CD4-positive, alpha-beta T cell treated with Interleukin-6 for 4 hours (primary cell): ENCODE results near the gene GNA12.
"Not testable (repeated sequence)": the region's sequence is repeated elsewhere in the genome, so short reads cannot be mapped to it uniquely, and the experiment has no call there.

Experiments used
- DNase-seq: peaks from one replicate; pipeline ENCODE4 v3.0.0-alpha.2; 2020; ENCODE audit warnings: mixed read lengths

Gene GNA12

GRCh38 chr7:2725178-2726105, 118.7 kb downstream of the GNA12 start:
- DNase-seq = no peak

DNA sequence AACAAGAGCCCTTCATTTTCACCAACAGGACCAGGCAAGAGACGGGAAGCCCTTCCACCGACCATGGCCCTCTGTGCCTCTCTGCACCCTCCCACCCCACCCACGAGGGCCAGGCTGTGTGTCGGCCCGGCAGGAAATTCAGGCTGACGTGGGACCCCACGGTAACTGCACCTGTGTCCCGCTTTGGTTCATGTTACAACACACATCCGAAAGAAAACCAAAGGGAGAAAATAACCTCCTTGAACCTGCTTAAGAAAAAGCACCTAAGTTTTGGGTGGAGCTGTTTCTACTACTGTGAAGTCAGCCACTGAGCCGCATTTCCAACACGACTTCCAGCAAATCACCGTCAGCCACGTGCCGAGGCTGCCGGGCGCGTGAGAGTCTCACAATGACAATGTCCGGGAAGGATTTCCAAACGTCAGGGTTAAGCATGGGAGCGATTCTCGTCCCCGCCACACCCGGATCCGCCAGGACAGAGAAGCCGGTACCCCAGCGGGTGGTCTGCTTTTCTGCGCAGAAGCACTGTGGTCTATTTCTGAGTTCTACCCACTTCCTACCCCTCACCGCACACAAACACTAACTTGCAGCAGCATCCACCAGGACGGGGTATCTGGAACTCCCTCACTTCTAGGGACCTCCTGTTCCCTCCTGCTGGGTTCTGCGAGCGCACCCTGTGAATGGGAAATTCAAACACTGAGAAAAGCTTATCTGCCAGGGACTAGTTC, 119.5 kb downstream of the GNA12 start:
- DNase-seq = no peak

- DNase-seq = not testable (repeated sequence)
These were observed 120.1 kb downstream of the GNA12 start for GRCh38 chr7:2724036-2724435.

DNA sequence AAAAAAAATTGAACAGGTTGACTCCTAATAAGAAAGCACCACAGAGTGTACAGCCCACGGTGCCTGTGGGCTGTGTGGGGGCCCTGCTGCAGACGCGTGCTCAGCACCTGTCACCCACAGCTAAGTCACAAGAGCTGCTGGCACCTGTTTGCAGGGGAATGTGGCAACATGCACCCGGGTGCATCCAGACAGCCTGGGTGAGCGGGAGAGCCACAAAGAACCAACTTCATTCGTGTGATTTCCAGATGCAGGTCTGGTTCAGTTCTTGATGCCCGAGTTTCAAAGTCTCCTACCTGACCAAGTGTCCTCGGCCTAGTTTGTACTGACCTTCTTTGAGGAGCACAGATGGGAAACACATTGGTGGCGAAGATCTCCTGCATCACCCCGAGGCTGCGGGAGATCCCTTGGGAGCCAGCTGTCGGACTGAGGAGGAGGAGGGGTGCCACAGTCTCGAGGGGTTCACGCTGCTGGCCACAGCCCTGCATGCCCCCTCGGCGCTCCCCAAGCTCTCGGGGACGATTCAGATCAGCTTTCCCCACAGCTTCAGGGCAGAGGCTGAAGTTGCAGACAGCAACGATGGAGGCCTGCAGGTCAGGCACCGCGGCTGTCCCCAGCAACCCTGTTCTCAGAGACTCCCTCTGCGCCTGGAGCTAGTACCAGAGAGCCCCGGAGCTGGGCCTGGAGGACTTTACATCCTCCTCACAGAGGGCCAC, 120.8 kb downstream of the GNA12 start:
- DNase-seq = no peak

DNA sequence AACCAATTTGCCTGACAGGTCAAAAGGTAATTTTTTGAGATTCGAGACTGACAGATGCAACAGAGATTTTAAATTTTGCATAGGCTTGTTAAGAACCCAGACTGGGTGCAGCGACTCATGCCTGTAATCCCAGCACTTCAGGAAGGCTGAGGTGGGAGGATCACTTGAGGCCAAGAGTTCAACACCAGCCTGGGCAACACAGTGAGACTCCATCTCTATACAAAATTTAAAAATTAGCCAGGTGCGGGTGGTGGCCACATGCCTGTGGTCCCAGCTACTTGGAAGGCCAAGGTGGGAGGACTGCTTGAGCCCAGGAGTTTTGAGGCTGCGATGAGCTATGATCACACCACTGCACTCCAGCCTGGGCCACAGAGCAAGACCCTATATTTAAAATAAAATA, 121.5 kb downstream of the GNA12 start:
- no peak for DNase-seq

DNA sequence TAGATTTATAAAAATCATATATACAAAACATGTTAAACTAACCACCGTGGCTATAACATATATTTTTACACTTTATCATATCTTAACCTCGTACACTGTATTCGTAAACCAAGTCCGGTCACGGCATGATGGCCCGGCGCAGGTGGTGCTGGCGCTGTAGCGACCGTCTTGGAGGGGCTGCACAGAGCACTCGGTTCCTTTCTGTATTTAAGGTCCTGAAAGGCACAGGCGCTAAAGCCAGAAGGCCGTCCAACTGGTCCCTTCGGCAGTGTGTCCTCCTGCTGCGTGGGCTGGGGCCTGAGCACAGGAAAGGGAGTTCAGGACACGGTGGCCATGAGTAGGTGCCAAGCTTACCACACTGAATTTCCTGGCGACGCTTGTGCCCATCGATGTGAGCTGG, 122.3 kb downstream of the GNA12 start:
- no peak for DNase-seq

GRCh38 chr7:2720024-2720423, 124.1 kb downstream of the GNA12 start:
- DNase-seq = peak; percentile 24

DNA sequence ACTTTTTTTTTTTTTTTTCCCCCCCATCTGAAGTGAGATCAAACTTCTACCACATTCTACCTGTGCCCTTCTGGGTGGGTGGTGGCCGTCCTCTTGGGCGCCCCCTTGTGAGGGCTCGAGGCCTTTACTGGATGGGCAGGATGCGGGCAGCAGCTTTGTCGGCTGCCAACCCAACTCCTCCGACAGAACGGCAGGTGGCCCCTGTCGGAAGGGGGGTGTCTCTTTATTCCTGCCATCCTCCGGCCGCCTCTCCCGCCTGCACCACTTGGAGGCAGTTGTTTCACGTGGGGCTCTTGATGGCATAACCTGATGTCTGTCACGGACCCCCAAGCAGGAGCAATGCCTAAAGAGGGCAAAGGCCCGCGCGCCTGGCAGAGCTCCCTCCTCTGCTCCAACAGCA, 125.1 kb downstream of the GNA12 start:
- peak; percentile 78 for DNase-seq

DNA sequence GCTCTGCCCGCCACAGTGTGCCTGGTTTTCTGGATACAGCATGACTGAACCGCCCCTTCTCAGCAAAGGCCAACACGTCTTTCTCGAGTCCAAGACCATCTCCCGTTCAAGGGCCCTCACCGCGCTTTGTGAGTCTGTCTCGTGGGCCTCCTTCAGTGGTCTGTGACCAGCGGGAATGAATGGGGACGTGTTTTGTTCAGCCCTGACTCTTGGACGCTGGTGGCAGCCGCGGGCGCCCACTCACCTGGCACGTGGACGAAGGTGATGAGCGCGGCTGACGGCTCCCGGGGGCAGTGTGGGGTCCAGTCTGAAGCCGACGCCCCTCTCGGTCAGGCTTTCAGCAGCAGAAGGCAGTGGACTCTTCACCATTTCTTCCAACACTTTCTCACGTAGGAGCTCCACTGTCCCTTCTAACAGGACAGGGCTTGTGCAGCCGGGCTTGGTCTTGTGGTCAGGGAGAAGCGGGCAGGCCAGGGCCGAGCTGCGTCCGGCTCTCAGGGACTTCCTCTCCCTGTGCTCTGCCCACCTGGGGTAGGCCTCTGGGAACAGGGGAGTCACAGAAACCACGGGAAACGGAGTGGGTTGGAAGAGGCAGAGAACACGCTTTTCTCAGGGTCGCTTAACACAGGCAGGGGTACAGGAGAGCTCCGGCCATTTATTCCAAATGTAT, 125.7 kb downstream of the GNA12 start:
- no peak for DNase-seq

GRCh38 chr7:2717293-2718261, 126.5 kb downstream of the GNA12 start:
- peak; percentile 55 for DNase-seq

GRCh38 chr7:2716906-2717292, 127.2 kb downstream of the GNA12 start:
- DNase-seq = no peak

DNA sequence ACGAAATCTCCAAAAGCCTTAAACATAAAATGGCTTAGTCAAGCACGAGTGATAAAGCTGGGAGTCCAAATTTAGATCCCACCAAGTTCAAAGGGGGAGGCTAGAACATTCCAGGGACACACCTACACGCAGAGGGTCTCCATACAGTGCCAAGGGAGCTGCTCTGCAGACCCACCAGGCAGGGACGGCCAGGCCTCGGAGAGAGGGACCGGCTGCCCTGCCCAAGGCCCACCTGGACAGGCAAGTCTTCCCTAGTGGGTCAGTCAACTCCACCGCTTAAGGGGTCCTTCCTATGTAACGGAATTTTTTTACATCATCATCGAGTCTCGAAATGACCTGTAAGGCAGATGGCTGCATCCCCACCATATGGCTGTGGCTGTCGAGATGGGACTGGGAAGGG, 127.6 kb downstream of the GNA12 start:
- DNase-seq = no peak

- peak; percentile 47 for DNase-seq
These were observed 128.5 kb downstream of the GNA12 start for GRCh38 chr7:2715341-2716231.

DNA sequence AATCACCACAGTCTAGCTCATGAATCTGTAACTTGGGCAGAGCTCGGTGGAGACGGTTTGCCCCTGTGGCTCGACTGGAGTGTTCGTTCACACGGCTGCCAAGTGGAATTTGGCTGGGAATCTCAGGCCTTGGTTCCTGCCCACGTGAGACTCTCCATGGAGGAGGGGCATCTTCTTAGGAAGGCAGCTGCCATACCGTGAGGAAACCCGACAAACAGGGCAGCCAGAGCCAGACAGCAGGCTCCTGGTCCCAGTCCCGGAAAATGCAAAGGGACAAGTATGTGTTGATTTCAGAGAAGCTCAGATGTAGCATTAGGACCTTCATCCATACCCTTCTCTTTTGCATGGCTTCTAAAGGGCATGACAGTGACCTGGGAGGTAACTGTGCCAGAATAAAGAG, 129.5 kb downstream of the GNA12 start:
- DNase-seq = no peak

- DNase-seq = no peak
These were observed 130.1 kb downstream of the GNA12 start for GRCh38 chr7:2713978-2714377.

DNA sequence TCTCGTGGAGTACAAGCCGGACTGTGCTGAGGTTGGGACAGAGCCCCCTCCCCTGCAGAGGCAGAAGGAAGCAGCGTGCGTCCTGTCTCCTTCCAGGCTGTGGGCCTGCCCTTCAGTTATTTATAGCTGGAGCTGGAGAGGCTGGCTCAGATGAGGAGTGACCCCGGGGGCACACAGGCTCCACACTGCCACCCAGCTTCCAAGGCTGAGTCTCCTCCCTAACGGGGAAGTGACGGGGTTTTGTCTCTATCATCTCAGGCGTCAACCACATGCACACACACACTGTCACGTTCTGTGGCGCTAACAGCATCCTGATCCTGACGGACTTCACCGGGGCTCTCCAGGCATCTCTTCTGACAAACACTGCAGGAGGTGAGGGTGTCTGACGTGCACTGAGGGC, 130.7 kb downstream of the GNA12 start:
- no peak for DNase-seq

- DNase-seq = no peak
These were observed 132.0 kb downstream of the GNA12 start for GRCh38 chr7:2711895-2712675.

DNA sequence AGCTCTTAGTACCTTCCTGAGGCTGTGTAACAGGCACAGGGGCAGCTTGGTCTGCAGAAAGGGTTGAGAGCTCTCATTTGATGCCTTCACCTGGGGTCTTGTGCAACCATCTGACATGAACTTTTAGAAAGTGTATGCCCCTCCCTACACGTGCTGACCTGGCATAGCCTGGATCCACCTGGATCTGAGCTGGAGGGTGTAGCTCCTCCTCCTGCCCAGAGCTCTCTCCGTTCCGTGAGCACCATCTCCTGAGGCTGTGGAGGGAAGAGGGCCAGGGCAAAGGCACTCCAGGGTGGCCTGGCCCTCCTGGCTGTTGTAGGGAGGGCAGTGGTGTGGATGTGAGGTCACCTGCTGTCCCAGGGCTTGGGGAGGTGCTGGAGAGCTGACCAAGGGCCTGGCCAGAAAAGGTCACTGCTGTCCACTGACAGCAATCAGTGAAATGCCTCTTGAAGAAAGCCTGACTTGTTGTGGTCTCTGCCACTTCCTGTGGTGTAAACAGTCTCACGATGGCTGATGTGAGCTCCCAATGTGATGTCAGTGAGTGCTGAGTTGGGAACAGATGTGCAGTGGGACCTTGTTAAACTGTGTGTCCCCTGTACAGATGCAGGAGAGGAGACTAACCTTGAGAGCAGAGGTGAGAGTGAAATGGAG, 133.1 kb downstream of the GNA12 start:
- DNase-seq = peak; percentile 54

- DNase-seq = peak; percentile 57
These were observed 133.8 kb downstream of the GNA12 start for GRCh38 chr7:2710286-2710655.
